Measurements from ENCODE around the gene MAPK12.

The MAPK12 gene

DNA sequence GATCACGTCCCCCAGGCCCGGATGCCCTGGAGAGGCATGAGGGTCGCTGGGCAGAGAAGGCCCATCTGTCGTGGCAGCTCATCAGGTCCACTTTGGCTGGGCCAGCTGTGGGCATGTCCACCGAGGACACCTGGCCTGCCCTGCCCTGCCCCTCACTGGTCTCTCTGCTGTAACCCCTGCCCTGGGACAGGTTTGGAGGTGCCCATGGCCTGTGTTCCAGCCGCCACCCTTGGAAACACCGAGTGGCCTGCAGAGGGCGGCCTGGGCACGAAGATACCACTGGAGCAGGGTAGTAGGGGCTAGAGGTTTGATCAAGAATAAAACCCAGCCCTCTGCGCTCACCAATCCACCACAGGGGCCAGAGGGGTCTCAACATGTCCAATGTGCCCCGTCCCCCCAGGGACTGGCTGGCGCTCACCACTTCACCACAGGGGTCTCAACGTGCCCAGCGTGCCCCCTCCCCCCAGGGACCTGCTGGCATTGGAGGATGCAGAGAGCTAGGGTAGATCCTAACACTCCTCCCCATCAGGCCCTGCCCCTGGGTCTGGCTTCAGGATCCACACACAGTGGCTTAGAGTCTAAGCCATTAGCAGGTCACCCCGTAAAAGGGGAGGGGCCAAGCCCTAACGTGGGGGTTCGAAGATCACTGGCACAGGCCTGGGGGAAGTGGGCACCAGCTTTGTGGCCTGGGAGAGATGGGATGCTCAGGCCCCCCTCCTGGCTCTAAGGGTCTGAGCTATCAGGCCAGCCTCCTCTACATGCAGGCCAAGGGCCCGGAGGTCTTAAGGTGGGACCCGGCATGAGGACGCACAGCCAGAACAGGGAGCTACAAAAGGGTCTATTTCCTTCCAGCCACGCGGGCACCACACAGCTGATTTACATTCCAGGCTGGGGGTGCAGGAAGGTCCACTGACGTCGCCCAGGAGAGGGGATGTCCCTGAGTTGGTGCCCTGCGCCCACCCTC is 9.1 kb downstream of the MAPK12 start:
- DNase-seq (ENCODE audit: low read depth, low spot score): no peak

DNA sequence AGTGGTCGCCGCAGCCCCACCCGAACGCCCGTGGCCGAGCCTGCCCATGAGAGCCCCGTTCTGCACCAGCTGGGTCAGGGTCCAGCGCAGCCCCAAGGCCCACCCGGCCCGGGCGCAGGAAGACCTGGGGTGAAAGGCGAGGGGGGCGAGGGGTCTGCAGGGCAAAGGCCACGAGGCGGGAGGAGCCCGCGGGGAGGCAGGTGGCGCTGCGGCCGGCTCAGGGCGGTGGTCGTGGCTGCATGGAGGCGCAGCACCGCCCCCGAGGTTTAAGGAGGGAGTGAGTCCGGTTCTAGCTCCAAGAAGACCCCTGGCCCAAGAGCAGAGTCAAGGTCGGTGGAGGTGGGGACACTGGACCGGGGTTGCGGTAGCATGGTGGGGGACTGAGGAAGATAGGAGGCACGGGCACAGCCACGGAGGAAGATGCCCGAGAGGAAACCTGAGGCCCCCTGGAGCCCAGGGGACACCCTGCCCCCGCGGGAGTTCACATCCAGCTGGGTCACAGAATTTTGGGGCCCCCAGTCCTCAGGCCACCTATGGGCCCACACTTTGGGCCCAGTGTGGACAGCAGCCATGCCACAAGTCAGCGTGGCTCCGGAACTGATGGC is 9.9 kb downstream of the MAPK12 start:
- DNase-seq (ENCODE audit: low read depth, low spot score): no peak

DNA sequence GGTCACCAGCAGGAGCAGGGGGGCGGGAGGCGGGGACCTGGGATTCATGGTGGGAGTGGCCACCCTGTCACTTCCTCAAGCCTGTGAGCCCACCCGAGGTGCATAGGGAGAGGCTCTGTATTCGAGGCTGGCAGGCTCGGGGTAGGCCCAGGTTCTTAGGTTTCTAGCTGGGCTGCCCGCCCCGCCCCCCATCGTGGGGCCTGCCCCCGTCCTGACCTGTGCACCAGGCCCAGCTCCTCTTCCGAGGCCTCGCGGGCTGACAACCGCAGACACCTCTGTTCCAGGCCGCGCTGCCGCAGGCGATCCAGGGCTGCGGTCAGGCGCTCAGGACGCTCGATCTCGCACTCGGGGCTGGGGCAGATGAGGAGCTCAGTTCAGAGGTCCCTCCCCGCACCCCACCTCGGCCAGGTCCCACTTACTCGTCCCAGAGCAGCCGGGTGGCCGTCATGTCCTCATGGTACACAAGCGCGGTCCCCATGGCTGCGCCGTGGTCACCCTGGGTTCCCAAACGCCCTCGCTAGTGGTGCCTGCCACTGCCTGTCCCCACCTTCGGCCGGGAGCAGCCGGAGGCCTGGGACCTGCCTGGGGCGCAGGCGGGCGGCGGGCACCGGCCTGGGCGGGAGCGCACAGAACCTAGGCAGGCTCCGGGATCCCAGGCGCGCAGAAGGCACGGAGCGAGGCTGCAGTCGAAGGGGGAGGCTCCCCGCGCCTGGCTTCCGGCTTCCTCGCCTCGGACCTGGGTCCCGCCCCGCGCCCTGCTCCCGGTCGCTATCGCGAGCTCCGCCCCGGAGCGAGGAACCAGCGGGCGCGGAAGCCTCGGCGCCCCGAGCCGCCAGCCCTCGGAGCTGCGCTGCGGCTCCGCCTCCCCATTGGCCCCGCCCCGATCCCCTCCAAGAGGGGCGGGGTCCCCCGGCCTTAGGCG is 10.7 kb downstream of the MAPK12 start, which contains the start of gene HDAC10:
TSS of gene HDAC10 (minus strand) at position 711 of the 922 bp plus-strand sequence. CDS start at position 478, 233 bp downstream.
- DNase-seq (ENCODE audit: low read depth, low spot score): no peak

DNA sequence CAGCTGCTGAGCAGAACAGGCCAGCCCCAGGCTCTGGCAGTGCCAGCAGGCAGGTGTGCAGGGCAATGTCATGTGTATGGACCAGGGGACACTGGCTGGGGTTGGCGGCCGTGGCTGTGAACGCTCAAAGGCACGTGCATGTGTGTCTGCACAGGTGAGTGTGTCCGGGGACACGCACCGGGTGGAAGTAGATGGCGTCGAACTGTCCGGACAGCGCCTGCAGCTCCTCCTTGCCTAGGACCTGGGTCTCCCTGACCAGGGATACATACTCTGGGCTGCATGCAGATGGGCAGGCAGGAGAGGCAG is 11.3 kb downstream of the MAPK12 start:
- DNase-seq (ENCODE audit: low read depth, low spot score): no peak

DNA sequence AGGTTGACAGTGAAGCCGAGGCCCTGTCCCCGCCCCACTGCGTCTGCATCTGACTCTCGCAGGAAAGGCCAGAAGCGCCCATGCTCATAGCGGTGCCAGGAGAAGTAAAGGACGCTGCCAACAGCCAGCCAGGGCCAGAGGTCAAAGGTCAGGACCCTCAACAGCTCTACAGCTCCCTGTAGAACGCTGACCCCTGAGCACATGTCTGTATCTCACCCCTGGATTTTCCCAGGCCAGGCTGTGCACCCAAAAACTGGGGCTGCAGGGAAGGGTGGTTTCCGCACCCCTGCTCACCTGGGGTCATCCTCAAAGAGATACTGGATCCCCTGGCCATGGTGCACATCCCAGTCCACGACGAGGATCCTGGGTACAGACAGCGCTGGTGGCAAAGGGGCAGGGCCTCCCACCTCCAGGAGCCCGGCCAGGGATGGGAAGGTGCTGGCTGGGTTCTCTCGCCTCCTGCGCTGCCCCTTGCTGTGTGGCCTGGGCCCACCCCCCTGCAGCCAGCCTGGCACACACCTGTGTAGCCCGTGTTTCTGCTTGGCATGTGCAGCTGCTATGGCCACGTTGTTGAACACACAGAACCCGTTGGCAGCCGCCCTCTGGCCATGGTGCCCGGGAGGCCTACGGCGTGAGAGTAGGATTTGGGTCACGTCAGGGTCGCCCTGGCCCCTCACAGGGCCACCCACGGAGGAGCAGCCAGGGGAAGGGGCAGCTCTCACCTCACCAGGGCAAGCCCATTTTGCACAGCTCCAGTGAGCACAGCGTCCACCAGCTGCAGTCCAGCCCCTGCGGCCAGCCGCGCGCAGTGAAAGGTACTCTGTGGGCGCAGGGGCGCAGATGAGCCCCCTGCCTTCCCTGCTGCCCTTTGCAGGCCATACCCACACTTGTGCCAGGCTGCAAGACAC is 11.9 kb downstream of the MAPK12 start:
- DNase-seq (ENCODE audit: low read depth, low spot score): no peak

DNA sequence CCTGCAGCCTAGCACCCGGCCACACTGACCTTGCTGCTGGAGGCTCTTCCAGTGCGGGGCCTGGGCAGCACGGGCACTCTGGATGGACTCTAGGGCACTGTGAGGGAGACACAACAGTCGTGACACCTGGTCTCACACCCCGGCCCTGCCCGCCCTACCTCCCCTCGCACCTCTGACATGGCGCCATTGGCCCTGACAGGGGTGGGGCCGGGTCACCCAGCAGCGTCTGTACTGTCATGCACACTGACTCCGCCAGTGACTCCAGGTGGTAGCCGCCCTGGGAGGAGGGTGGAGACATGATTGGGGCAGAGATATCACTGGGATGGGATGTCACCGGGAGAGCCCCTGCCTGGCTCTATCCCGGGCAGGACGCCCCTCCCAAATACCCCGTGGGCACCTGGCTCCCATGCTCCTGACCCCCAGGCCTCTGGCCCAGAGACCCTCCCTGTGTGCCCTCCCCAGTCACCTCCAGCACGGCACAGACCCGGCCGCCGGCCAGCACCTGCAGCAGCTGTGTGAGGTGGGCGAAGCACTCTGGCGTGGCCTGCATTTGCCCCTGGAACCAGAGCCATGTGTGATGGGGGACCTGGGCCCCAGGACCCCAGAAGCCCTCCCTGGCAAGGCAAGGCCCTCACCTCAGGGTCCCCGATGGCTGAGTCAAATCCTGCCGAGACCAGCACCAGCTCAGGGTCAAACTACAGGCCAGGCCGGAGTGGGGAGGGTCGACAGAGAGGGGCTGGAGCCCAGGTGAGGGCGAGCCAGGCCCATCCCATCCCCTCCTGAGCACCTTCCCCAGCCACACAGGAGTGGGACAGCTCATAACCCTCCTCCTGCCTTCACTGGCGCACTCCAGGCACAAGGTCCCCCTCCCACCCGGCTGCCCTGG is 13.0 kb downstream of the MAPK12 start:
- DNase-seq (ENCODE audit: low read depth, low spot score): no peak

DNA sequence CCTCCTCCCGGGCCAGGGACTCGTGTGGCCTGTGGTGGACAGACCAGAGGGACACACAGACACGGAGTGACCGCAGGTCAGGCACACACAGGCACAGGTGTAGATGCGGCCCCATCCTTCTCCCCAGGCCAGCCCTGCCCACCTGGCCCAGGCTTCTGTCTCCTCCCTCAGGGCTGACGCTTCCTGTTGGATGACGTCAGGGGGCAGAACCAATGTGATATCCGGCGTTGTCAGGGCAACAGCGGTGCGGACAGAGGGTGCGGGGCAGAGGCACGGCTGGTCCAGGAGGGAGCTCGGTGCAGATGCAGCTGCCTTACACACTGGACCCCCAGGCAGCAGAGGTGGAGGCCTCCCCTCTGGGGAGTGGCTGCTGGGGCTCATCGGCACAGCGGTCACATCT is 13.7 kb downstream of the MAPK12 start:
- DNase-seq (ENCODE audit: low read depth, low spot score): no peak

DNA sequence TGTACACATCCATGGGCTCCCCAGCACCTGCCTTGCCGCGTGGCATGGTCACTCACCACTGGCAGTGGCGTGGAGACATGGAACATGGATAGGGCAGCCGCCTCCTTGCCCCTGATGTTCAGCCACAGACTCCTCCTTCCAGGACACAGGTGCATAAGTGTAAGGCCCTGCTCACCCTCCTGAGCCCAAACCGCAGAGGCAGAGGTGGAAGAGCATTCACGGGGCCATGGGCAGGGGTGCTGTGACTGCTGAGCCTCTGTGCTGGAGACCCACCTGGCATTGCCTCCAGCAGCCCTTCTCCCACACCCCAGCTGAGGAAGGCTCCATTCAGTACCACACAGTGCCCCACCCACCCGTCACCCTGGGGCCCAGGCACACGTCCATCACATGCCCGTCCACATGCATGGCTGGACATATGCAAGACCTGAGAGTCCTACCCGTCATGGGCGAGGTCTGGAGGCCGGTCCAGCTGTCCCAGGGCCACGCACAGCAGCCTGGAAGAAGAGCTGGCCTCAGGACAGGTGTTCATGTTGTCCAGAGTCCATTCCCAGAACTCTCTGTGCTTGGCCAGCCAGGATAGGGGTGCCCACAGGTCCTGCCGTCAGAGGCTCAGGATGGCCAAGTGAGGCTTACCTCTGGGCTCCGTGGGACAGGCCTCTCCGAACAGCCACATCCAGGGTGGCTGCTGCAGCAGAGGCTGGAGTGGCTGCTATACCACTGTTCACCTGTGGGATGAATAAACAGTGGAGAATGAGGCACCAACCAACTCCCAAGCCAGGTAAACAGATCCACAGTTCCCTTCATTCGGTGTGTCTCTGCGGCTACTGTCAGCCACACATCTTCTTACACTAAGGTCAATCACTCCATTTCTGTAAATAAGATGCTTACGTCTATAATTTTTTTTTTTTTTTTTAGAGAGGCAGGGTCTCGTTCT is 15.0 kb downstream of the MAPK12 start:
- DNase-seq (ENCODE audit: low read depth, low spot score): no peak

DNA sequence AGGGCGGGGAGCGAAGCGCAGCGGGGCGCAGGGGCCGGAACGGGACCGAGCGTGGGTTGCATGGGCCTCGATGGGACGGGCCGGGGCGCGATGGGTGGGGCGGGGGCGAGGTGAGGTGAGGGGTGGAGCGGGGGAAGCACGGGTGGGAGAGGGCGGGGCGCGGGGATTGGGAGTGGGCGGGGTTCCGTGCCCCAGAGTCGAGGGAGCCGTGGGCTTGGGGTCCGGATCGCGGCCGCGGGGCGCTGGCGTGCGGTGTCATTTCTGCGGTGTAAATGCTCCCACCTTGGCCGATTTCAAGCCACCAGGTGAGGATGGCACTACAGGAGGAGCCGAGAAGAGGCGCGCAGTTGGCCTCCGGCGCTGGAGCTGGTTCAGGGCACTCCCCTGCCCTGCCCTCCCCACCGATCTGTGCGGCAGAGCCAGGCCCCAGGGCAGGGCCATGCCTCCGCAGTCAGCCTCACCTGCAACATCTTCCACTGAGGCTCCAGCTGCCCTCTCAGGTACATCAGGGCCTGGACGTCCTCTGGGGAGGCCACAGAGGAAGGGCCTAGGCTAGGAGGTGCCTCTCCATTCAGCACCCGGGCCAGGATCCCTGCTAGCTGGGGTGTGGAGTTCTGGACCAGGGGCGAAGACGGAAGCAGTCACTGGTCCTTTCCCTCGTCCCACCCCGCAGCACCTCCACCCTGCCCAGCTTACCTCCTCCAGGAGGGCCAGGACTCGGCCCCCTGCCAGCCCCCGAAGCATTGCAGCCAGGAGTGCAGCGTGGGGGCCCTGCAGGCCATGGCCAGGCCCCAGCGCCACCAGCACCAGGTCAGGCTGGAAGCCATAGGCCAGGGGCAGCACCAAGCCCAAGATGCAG is 16.0 kb downstream of the MAPK12 start:
- no peak for DNase-seq (ENCODE audit: low read depth, low spot score)

DNA sequence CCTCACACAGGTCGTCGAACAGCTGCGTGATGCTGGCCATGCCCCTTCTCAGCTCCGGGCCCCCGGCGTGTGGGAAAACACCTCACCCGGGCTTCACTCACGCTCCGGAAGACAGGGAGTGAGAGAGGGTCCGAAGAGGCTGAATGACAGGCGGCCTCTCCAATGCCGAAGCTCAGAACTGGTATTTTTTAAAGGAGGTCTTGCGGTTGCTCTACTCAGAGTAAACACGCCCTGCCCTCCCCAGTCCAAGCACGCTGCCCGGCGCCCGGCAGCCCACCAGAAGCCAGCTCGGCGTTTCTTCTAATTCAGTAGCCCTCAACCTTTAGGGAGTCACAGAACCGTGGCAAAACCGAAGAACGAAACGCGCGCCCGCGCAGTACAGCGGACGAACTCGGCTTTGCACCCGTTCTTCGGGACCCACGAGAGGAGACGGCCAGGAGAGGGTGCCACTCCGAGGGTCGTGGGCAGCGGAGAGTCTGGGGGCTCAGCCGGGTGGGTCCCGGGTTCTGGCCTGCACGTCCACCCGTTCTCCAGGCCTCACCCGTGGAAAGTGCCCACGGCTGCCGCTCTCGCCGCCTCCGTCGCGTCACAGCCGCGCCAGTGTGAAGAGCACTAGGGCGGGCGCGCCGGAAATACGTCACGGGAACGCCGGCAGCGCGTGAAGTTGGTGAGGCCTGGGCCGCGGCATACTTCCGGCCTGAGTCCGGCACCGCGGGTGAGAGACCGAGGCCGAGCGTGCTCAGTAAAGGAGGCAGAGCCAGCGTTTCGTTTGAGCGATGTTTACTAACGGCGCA is 16.9 kb downstream of the MAPK12 start, which contains the start of gene TUBGCP6:
TSS of gene TUBGCP6 (minus strand) at position 604 of the 794 bp plus-strand sequence. CDS start at position 40, 564 bp downstream.
- peak; percentile 68 for DNase-seq (ENCODE audit: low read depth, low spot score)

DNA sequence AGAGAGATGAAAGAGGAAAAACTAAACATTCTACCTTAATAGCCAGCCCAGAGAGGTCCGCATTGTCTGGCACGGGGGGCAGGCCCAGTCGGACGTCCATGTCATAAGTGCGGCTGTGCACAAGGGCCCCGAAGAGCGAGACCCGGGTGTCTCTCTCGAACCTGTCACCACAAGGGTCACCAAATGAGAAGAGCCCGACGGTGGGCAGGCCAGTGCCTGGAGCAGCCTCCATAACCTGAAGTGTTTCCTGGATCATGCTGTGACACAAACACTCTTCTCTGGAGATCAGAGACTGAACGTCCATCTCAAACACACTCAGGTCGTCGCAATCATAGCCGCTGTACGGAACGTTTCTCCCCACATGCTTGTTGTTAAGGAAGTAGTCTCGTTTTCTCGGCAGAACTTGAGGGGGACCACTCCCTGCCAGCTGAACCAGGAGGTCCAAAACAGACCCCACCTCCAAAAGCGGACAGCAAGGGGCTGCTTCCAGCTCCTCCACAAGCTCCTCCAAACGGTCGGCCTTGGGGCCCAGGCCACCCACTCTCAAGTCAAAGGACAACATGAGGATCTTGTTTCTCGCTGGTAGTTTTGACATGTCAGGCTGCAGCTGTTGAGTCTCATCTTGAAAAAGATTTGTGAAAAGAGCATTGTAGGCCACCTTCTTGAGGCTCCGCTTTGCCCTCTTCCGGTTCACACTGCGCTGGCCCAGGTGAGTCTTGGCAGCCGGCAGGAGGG is 17.6 kb downstream of the MAPK12 start:
- DNase-seq (ENCODE audit: low read depth, low spot score): no peak

DNA sequence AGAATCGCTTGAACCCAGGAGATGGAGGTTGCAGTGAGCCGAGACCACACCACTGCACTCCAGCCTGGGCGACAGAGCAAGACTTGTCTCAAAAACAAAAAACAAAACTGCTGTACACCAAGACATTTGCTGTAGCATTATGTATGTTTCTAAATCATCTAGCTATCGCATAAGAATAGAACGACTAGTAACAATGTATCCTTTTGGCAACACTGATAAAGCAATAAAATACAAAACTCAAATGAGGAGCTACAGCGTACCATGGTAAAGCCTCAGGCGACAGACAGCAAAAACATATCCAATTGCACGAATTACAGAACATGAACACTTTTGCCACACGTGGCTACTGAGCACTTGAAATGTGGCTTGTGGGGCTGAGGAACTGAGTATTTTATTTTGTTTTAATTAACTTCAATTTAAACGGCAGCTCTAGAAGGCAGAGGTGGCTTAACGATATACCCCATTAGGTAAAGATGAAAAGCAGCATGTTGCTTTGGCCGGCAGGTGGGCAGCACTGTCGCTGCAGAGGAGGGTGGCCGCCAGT is 19.0 kb downstream of the MAPK12 start:
- DNase-seq (ENCODE audit: low read depth, low spot score): no peak

DNA sequence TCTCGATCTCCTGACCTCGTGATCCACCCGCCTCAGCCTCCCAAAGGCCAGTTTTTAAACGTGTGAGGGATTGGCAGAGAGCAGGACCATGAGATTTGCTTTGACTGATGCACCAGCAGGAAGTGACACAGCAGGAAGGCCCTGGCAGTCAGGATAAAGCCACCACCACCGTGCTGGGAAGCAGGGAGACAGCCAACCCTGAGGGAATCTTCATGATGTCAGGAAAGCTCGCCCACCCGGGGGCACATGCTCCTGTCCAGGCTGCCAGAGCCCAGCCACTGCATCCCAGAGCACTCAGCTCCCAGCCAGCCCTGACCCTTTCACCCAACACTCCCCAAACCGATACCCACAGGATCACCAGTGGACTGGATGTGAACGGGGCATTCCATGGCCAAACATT is 22.7 kb downstream of the MAPK12 start:
- no peak for DNase-seq (ENCODE audit: low read depth, low spot score)

DNA sequence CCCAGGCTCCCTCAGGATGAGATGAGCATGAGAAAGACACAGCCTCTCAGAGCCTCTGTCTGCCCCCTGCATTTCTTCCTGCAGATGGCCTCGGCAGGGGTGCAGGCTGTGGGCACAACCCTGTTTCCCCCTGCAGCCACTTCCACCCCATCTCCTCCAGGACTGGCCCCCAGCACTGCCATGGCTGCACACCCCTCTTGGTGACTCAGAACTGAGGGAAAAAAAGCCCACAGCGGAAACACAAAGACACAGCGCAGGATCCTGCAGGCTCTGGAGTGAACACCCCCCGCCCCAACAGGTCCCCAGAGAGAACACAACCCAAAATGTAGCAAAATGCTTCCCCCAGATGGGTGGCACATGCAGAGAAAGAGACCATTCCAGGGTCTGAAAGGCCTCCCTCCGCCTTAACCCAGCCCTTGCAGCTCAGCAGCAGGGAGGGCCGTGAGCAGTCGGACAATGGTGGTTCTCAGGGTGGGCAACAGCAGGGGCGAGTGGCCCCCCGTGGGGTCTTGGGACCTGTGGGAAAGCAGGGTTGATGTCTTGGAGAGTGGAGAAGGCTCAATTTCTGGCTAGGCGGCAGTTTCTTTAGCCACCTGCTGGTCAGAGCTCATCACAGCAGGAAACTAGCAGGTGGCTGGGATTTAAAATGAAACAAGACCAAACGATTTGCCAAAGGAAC is 24.6 kb downstream of the MAPK12 start:
- DNase-seq (ENCODE audit: low read depth, low spot score): no peak

DNA sequence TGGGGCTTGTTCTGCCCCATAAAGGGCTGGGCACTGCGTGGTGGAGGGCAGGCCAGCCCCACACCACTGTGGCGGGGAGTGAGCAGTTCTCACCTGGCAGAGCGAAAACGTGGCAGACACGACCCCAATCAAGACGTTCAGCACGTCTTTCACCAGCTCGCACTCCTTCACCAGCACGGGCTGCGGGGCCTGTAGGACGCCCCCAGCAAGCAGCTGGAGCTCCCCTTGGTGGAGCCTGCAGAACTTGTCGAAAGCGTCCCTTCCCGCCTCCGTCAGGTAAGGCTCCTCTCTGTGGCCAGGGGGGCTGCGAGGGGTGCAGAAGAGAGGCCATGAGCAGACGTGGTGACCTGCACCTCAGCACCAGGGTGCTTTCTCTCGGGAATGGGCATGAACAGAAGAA is 28.3 kb downstream of the MAPK12 start:
- no peak for DNase-seq (ENCODE audit: low read depth, low spot score)
